DND-41 (cell line): ENCODE results near the gene RAB37.

Experiments
- CTCF ChIP-seq: IDR thresholded peaks from 2 replicates; pipeline ENCODE4 v1.5.1; 2012; ENCODE audit warnings: borderline replicate concordance, low read length, moderate library complexity, mild to moderate bottlenecking; ENCODE audit not compliant: poor library complexity, severe bottlenecking; ENCODE audit errors: extremely low read depth
- EZH2 ChIP-seq: IDR thresholded peaks from 3 replicates; pipeline ENCODE4 v1.6.1; 2012; ENCODE audit warnings: borderline replicate concordance, low read depth, mild to moderate bottlenecking, moderate library complexity, low read length, inconsistent platforms; ENCODE audit not compliant: severe bottlenecking

DNA sequence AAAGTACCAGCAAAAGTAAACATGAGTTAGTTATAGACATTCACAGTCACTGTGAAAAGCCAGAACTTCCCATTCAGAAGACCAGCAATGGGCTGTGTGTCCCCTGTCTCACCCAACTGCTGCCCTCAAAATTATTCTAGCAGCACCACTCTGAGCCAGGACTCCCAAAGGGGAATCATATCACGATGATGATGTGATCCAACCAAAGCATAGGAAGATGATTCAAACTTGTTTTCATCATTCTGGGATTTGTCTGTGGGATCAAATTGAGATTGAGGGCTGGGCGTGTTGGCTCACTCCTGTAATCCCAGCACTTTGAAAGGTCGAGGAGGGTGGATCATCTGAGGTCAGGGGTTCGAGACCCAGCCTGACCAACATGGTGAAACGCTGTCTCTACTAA is 45.5 kb downstream of the RAB37 start:
- TF ChIP-seq EZH2 (no peak), CTCF (no peak)
